GM12892 (cell line): Measurements from ENCODE around the gene HIPK1.

Experiments used
- POLR2A ChIP-seq: IDR thresholded peaks from 2 replicates; pipeline ENCODE4 v1.6.1; 2011; ENCODE audit warnings: low read depth, low read length, control low read depth
- POLR2AphosphoS5 ChIP-seq: IDR thresholded peaks from 2 replicates; pipeline ENCODE4 v1.6.1; 2011; ENCODE audit warnings: low read depth, low read length, control low read depth
- TAF1 ChIP-seq: IDR thresholded peaks from 2 replicates; pipeline ENCODE4 v1.6.1; 2011; ENCODE audit warnings: low read depth, mild to moderate bottlenecking, control low read depth, low read length, borderline replicate concordance

DNA sequence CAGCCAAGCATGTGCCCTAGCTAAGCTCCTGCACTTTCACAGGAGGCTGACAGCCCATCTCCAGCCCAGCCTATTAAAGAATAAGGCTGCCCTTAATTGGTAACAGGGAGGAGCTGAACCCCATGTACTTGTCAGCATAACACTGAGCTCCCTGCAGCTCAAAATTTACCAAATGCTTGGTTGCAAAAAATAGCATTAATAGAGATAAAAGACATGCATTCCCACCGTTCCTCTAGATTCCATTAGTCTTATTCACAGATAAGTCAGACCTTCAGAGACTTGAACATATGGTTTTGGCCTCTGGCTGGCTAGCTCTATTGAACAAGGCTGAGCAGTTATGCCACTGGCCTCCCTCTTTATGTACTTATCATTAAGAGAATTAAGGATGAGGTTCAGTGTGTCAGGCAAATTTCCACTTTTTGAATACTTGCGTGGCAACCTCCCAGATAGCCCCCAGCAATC, 79.4 kb downstream of the HIPK1 start:
- TF ChIP-seq POLR2A = no peak
- no peak for TF ChIP-seq POLR2AphosphoS5
- TF ChIP-seq TAF1 = no peak
